Measurements from ENCODE around the gene NOLC1. TPM values are rescaled to one million over a fixed set of nuclear protein-coding genes. Genes with fewer than 3 reads are reported as not detected.

Gene NOLC1
- total and polyA plus RNA-seq, 2 of the 13 experiments (the other 11 are each of a cell fraction or from before 2014, with no cell fraction given), result 50.6 to 81.0 TPM

GRCh38 chr10:102120142-102120990 lies 31.8 kb upstream of the NOLC1 start, which contains the start of gene LDB1 (continued):
- TF ChIP-seq THAP9 (CRISPR knock-in tag; IDR thresholded peaks at IDR 0.05; ENCODE audit: borderline replicate concordance) (no peak), ZNF18 (CRISPR knock-in tag; IDR thresholded peaks at IDR 0.05; ENCODE audit: insufficient replicate concordance) (peak; percentile 63), ZKSCAN8 (CRISPR knock-in tag; IDR thresholded peaks at IDR 0.05; ENCODE audit: borderline replicate concordance) (no peak), GATAD1 (CRISPR knock-in tag; IDR thresholded peaks at IDR 0.05) (no peak), ZBTB42 (CRISPR knock-in tag; IDR thresholded peaks at IDR 0.05) (no peak), ZNF710 (CRISPR knock-in tag; IDR thresholded peaks at IDR 0.05; ENCODE audit: borderline replicate concordance) (no peak), TFDP1 (CRISPR knock-in tag; IDR thresholded peaks at IDR 0.05; ENCODE audit: borderline replicate concordance) (0 out of 2 replicates have a peak, but pooled peaks have one; percentile 59), JUND (CRISPR knock-in tag; IDR thresholded peaks at IDR 0.05) (no peak), HOXA3 (CRISPR knock-in tag; IDR thresholded peaks at IDR 0.05) (peak; percentile 27; the same call in 1 of the 2 replicates), KDM3A (CRISPR knock-in tag; IDR thresholded peaks at IDR 0.05; ENCODE audit: low read depth) (no peak), CEBPG (CRISPR knock-in tag; IDR thresholded peaks at IDR 0.05) (no peak), ZNF562 (CRISPR knock-in tag; IDR thresholded peaks at IDR 0.05; ENCODE audit: borderline replicate concordance) (no peak), ZFP90 (CRISPR knock-in tag; IDR thresholded peaks at IDR 0.05; ENCODE audit: borderline replicate concordance) (no peak), KMT2B (CRISPR knock-in tag; IDR thresholded peaks at IDR 0.05) (no peak), BHLHE40 (IDR thresholded peaks at IDR 0.05; ENCODE audit: low read length) (no peak), SAFB2 (CRISPR knock-in tag; IDR thresholded peaks at IDR 0.05; ENCODE audit: borderline replicate concordance, low read depth) (no peak; the same call in 1 of the 2 replicates), PAF1 (CRISPR knock-in tag; IDR thresholded peaks at IDR 0.05) (no peak), CEBPB (IDR thresholded peaks at IDR 0.05; ENCODE audit: borderline replicate concordance, low read depth, low read length) (no peak), HMGA1 (CRISPR knock-in tag; conservative IDR thresholded peaks at IDR 0.05) (no peak), ZNF589 (CRISPR knock-in tag; conservative IDR thresholded peaks at IDR 0.05) (no peak), SAP130 (CRISPR knock-in tag; IDR thresholded peaks at IDR 0.05; ENCODE audit: low read depth) (peak; percentile 77), RORA (CRISPR knock-in tag; IDR thresholded peaks at IDR 0.05) (no peak), BRCA1 (CRISPR knock-in tag; IDR thresholded peaks at IDR 0.05) (no peak)

All from HepG2 (cell line).